Natural killer cell (primary cell): Measurements from ENCODE around the gene CHD5. TPM values are rescaled to one million over a fixed set of nuclear protein-coding genes. Genes with fewer than 3 reads are reported as not detected.

Experiments
- ATAC-seq, 3 donors: fragments of 150-1000 bp in 2 of 3; fragments of 200-7000 bp in 1 of 3; cut with Tn5 transposase; 1 replicate in 1 of 3; 2 replicates in 2 of 3; pipeline ENCODE4 v1.10.0; 2021; ENCODE audit warnings: mild to moderate bottlenecking in 2 of 3, moderate library complexity in 2 of 3
- DNase-seq, 2 donors: peaks; one replicate each; pipeline versions ENCODE4 v3.0.0 to v3.0.0-alpha.2; 2013 to 2021; ENCODE audit warnings: mixed read lengths in 1 of 2
- H3K27ac ChIP-seq: one replicate; pipeline ENCODE4 v1.5.1; 2013; ENCODE audit warnings: mild to moderate bottlenecking, low read length
- H3K27me3 ChIP-seq: one replicate; pipeline ENCODE4 v1.6.1; 2013; ENCODE audit warnings: low read length; ENCODE audit not compliant: control insufficient read depth, insufficient read depth
- H3K36me3 ChIP-seq: one replicate; pipeline ENCODE4 v1.6.1; 2013; ENCODE audit warnings: low read length; ENCODE audit not compliant: control insufficient read depth, insufficient read depth
- H3K4me1 ChIP-seq: one replicate; pipeline ENCODE4 v1.6.1; 2013; ENCODE audit warnings: low read length; ENCODE audit not compliant: control insufficient read depth, insufficient read depth
- H3K4me3 ChIP-seq: one replicate; pipeline ENCODE4 v1.5.1; 2013; ENCODE audit warnings: low read length
- H3K9me3 ChIP-seq: one replicate; pipeline ENCODE4 v1.6.1; 2013; ENCODE audit warnings: low read length; ENCODE audit not compliant: control insufficient read depth, insufficient read depth
- H3K27ac Mint-ChIP-seq, 2 donors: one replicate each; pipeline ENCODE4 v1.8.0; 2022; ENCODE audit warnings: mild to moderate bottlenecking in 2 of 2, mixed read lengths in 2 of 2, moderate library complexity in 1 of 2
- H3K27me3 Mint-ChIP-seq, 2 donors: one replicate each; pipeline ENCODE4 v1.8.0; 2022; ENCODE audit warnings: low read depth in 2 of 2, mixed read lengths in 2 of 2
- H3K36me3 Mint-ChIP-seq: one replicate; pipeline ENCODE4 v1.8.0; 2022; ENCODE audit warnings: mixed read lengths
- H3K4me1 Mint-ChIP-seq, 2 donors: one replicate each; pipeline ENCODE4 v1.8.0; 2022; ENCODE audit warnings: mixed read lengths in 2 of 2
- H3K4me3 Mint-ChIP-seq: one replicate; pipeline ENCODE4 v1.8.0; 2022; ENCODE audit warnings: mild to moderate bottlenecking, moderate library complexity, mixed read lengths
- H3K9me3 Mint-ChIP-seq, 2 donors: one replicate each; pipeline ENCODE4 v1.8.0; 2022; ENCODE audit warnings: mixed read lengths in 2 of 2
- CTCF ChIP-seq: fragments of 200-600 bp; IDR thresholded peaks from one replicate; pipeline ENCODE4 v1.8.0; 2022; ENCODE audit warnings: antibody characterized with exemption
- WGBS: methylation state at CpG from one replicate; pipeline ENCODE4 v1.1.7; 2013; ENCODE audit warnings: missing lambda C conversion rate; ENCODE audit not compliant: insufficient coverage; 5-methylcytosine and 5-hydroxymethylcytosine counted together
- intact Hi-C: fragments of 100-400 bp; cut with micrococcal nuclease; formaldehyde crosslinking; loops from one replicate; pipeline ENCODE4 v1.14.2; 2022
- total RNA-seq, 4 donors: library from RNA; stranded (reverse); fragments of 120-200 nt in 1 of 4; gene quantifications; one replicate each; pipeline versions ENCODE4 v1.2.3 to v1.2.4, GENCODE V29; 2013 to 2022

CHD5 gene
- total RNA-seq, 3 donors from 2014 or later (not counting 1 experiment from before 2014, with no cell fraction given) = 0.34 to 1.2 (median 0.73) TPM

GRCh38 chr1:6126521-6127067 is 53.5 kb downstream of the CHD5 start:
- Mint-ChIP-seq H3K36me3 (no peaks in the 10 kb centered on the region), H3K4me1 (peaks cover 6 to 11% of the 10 kb centered on the region in 2 donors), H3K27ac (no peak overlapping the region), H3K4me3 (no peak overlapping the region), H3K9me3 (no peaks in the 10 kb centered on the region), H3K27me3 (peaks cover 0 to 5% of the 10 kb centered on the region in 2 donors)
- Histone ChIP-seq H3K27ac (no peak overlapping the region), H3K9me3 (no peaks in the 10 kb centered on the region), H3K27me3 (no peaks in the 10 kb centered on the region), H3K36me3 (no peaks in the 10 kb centered on the region), H3K4me1 (peaks cover 8% of the 10 kb centered on the region), H3K4me3 (no peak overlapping the region)
- no peak for DNase-seq
- ATAC-seq = no peak
- no peak for TF ChIP-seq CTCF
- intact Hi-C loops = no loop called here
- WGBS = 95% methylated on average over 16 of the region's 16 CpGs

- intact Hi-C loops = no loop called here
- Histone ChIP-seq H3K27ac (no peak overlapping the region), H3K4me3 (no peak overlapping the region), H3K27me3 (no peaks in the 10 kb centered on the region), H3K36me3 (no peaks in the 10 kb centered on the region), H3K4me1 (peaks cover 8% of the 10 kb centered on the region), H3K9me3 (no peaks in the 10 kb centered on the region)
- DNase-seq (no peak), ATAC-seq (no peak)
- H3K9me3 Mint-ChIP-seq = no peaks in the 10 kb centered on the region
- no peaks in the 10 kb centered on the region for H3K36me3 Mint-ChIP-seq
- peaks cover 6 to 11% of the 10 kb centered on the region in 2 donors for H3K4me1 Mint-ChIP-seq
- 84% methylated on average over 13 of the region's 13 CpGs for WGBS
- no peak overlapping the region for H3K27ac Mint-ChIP-seq
- no peak overlapping the region for H3K4me3 Mint-ChIP-seq
- no peak for TF ChIP-seq CTCF
- peaks cover 0 to 5% of the 10 kb centered on the region in 2 donors for H3K27me3 Mint-ChIP-seq
Observed at GRCh38 chr1:6126028-6126427, 54.1 kb downstream of the CHD5 start.

GRCh38 chr1:6125366-6125765 is 54.8 kb downstream of the CHD5 start:
- Histone ChIP-seq H3K27me3 (no peaks in the 10 kb centered on the region), H3K36me3 (no peaks in the 10 kb centered on the region), H3K4me1 (peaks cover 8% of the 10 kb centered on the region), H3K9me3 (no peaks in the 10 kb centered on the region), H3K4me3 (no peak overlapping the region), H3K27ac (no peak overlapping the region)
- TF ChIP-seq CTCF = no peak
- Mint-ChIP-seq H3K4me3 (no peak overlapping the region), H3K36me3 (no peaks in the 10 kb centered on the region), H3K27me3 (peaks cover 0 to 5% of the 10 kb centered on the region in 2 donors), H3K27ac (no peak overlapping the region), H3K9me3 (no peaks in the 10 kb centered on the region), H3K4me1 (peaks cover 6 to 11% of the 10 kb centered on the region in 2 donors)
- WGBS = 90% methylated on average over 15 of the region's 15 CpGs
- intact Hi-C loops = no loop called here
- DNase-seq (no peak), ATAC-seq (no peak)
